ENCODE measurements around the gene ACBD4.
"Not testable (repeated sequence)": the region's sequence is repeated elsewhere in the genome, so short reads cannot be mapped to it uniquely, and the experiment has no call there.

Gene ACBD4

DNA sequence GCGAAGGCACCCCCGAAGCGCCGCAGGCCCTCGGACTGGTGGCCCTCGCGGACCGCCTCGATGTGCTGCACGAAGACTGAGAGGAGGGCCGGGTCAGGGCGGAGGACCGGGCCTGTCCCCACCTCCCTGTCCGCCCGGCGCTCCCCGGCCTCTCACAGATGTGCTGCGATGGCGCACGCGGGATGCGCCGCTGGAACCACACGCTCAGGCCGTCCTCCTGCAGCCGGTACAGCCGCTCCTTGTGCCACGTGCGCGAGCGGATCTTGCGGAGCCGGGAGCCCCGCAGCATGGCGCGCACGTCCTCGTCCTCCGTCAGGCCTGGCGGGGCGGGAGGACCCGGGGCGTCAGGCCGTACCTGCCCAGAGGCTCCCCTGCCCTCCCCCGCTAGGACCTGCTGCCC, 14.4 kb upstream of the ACBD4 start:
- DNase-seq, result no peak

DNA sequence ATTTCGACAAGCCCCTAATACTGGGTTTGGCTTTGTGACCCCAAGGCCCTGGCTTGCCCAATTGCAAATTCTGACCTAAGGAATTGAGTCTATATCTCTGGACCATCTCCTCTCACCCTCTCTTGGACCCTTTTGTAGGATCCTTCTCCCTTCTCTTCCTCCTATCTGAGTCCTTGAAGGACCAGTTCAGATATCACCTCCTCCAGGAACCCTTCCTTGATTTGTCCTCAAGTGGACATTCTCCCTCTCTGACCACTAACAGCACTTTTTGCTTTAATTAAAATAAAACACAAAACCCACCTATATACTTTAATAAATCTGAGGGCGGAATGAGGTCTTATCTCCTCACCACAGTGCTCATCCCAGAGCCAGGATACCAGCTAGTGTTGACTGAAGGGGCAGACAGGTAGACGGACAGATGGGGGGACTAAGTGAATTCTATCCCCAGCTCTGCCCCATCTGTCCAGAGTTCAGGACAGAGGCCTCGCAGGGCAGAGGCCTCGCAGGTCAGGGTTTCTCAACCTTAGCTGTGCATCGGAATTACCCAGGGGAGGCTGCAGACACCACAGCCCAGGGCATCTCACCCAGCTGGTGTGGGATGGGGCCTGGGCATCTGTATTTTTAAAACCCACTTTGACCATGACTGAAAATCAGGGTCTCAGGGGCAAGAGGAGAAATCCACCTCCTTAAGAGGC, 12.3 kb upstream of the ACBD4 start:
- DNase-seq, result no peak

DNA sequence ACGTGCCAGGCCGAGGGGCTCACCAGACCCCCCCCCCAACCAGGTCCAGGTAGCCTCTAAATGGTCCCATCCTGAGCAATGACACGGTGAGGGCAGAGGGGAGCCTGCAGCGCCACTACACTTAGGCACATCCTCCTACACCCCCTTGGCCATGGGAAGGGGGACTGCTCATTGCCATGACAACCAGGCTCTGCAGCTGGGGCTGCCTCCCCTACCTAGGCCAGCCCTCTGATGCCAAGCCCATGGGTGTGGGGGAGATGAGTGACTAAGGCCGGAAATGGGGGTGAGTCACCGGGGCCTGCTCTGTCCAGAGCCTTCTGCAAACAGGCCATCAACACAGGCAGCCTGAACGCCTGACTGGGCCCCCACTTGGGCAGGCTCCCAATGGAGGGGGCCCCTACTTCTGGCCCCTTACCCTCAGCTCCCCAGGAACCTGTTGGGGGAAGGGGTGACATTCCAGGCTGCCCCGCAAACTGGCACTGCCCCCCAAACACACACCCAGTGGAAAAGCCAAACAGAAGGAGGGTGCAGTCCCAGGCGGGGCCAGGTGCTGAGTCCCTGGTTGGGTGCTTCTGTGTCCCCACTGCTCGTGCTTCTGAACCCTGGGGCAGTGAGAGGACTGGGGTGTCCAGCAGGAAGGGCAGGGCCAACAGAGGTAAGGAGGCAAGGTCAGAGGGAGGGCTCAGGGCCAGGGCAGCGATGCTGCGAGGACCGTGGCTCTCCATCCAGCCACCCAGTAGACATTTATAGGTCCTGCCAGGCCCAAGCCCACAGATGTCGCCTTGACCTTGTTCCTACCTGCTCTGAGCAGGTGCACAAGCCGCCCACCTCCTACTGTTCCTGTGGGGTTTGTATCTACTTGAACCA, 11.3 kb upstream of the ACBD4 start:
- DNase-seq, result no peak

DNA sequence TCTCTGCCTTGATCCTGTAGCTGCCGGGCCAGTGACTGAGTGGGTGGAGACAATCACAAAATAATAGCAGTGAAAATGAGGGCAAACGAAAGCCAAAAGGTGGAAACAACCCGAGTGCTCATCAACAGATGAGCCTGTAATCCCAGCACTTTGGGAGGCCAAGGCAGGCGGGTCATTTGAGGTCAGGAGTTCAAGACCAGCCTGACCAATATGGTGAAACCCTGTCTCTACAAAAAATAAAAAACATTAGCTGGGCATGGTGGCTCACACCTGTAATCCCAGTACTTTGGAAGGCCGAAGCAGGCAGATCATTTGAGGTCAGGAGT, 10.7 kb upstream of the ACBD4 start:
- DNase-seq, result not testable (repeated sequence)

DNA sequence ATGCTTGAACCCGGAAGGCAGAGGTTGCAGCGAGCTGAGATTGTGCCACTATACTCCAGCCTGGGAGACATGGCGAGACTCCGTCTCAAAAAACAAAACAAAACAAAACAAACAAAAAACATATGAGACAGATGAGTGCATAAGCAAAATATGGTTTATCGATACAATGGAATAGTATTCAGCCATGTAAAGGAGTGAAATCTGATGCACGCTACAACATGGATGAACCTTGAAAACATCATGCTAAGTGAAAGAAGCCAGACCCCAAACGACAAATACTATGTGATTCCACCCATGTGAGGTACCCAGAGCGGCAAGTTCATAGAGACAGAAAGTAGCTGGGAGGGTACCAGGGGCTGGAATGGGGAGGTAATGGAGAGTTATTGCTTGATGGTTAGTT, 10.0 kb upstream of the ACBD4 start:
- no peak for DNase-seq

DNA sequence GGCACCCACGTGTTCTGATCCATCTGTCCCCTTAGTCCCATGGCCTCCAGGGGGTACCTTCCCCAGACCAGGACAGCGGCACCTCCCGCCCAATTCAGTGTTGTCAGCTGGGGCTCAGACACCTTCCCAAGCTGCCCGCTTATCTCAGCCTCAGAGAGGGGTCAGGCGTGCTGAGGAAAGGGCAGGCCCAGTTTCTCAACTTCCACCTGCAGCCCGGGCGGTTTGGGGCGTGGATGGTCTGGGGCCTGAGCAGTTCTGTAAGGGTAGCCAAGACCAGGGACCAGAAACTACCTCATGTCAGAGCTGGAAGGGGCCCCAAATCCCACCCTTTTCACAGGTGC, 8.3 kb upstream of the ACBD4 start:
- DNase-seq, result no peak

DNA sequence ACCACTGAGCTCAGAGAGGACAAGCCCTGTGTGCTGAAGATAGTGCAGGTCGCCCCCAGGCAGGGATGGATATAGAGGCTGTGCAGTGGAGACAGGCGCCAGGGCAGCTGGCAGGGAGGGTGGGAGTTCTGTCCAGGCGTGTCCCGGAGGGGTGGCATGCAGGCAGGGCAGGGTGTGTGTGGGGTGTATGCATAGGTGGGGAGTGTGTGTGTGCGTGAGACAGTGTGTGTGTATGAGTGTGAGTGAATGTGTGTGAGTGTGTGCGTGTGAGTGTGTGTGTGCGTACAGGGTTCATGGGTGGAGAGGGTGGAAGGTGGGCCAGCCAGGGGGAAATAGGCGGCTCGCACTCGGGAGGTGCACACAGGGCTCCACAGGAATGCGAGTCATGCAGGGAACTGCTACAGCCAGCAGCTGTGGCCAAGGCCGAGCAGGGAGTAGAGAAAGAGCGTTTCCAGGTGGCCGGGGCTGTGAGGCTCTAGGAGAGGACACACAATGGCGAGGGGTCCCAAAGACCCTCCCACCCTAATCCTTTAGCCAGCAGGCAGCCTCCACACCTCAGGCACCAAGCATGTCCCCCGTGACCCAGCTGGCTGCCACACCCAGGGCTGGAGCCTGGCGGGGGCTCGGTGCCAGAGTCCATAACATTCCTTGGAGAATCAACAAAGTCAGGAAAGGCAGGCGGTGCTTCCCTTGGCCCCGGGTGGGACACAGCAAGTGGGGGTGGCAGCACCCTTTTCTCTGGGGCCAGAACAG, 7.8 kb upstream of the ACBD4 start:
- DNase-seq, result no peak

DNA sequence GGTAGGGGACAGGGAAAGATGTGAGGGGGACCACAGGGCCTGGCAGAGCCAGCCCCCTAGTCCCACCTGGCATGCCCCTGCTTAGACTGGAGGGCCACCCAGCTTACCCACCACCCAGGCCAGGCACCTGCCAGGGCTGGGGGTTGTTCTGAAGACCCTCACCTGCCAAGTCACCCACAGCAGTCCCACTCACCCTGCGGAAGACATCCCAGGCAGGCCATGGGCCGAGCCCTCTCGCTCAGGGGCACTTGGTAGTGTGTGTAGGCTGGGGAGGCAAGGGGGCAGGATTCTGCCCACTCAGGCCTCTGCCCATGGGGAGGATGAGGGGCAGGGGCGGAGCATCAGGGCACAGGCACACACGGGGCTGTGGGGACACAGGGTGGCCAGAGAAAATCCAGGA, 7.2 kb upstream of the ACBD4 start:
- no peak for DNase-seq

DNA sequence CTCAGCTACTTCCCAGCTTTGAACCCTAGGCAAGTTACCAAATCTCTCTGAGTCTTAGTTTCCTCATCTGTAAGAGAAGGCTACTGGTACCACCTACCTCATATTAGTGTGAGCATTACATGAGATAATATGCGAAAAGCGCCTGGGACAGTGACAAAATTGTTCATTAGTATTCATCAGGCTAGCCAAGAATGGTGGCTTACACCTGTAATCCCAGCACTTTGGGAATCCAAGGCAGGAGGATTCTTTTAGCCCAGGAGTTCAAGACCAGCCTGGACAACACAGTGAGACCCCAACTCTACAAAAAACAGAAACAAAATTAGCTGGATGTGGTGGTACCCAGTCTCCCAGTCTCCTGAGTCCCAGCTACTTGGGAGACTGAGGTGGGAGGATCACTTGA, 6.5 kb upstream of the ACBD4 start:
- no peak for DNase-seq

DNA sequence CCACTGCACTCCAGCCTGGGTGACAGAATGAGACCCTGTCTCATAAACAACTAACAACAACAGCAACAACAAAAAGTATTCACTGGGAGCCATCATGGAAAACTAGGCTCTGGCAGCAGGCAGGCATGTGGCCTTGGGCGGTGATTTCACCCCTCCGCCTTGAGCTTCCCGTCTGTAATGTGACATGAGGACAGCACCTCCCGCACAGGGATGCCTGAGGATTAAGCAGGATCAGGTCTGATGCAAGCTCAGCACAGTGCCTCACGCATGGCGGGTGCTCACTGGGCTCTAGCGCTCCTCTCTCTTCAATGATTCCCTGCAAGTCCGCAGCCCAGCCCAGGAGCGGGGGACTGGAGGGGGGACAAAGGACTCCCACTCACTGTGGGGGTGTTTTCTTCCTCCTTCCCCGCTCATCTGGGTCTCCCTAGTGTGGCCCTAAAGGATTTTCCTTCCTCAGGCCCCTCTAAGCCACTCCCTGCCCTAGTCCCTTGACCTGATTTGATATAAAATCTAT, 6.0 kb upstream of the ACBD4 start:
- no peak for DNase-seq

DNA sequence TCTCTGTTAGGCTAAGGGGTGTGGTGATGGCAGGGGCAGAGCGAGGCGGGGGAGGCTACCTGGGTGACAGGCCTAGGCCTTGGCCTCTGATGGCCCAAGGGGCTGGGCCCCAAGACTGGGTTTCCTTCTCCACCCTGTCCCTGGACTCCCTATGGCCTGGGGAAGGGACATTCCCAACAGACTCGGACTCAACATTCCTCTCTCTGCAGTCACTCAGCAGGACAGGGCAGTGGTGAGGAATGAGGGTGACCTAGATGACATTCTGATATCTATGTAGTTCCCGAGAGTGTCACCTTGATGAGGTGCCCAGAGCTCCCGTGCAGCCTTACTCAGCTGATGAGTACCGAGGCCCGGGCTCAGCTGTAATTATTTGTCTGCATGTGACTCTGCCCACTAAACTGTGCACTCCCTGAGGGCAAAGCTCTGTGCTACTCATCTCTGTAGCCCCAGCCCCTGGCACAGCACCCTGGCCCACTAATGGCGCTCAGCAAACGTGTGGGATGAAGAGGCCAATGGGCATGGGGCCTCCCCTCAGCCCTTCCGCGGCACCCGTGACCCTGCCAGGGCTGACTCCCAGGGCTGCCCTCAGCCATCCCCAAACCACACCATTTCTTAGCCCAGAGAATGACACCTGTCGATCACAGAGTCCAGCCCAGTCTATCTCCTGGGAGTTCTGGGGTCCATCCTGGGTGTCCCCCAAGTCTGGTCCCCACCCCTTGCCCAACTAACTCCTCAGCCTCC, 5.4 kb upstream of the ACBD4 start:
- DNase-seq, result no peak

DNA sequence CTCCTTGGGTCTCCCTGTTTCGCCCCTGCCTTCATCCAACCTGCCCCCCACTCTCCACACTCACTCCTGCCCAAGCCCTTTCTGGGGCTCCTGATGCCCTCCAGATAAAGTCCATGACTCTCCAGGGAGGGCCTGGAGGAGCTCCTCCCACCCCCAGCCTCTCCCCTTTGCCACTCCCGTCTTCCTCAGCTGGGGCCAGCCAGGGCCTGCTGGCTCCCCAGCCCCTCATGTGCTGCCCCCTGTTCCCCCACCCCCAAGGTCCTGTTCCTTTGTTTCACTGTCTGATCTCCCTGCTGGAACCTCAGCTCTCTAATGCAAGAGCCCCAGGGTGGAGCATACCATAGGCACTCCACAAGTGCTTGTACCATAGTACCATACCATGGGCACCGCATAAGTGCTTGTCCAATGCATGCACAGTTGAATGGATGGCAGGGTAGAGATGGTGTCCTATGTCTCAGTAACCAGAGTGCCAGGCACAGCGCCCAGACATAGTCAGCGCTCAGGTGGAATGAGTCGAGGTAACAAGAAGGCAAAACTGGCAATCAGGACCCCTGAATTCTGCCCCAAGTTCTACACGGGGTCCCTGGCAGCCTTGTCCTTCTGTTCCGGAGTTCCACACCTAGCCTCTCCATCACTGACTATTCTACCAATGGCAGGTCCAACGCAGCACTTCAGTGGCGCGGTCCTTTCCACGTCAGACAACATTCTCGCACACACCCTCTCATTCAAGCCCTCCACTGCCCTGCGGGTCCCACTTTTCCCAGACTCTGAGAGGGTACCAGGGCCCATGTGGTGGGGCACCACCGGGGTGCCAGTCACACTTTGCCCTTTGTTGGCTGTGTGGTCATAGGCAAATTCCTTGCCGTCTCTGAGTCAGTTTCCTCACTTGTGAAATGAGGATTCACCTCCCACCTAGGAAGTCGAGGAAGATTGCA, 4.5 kb upstream of the ACBD4 start:
- DNase-seq, result no peak

DNA sequence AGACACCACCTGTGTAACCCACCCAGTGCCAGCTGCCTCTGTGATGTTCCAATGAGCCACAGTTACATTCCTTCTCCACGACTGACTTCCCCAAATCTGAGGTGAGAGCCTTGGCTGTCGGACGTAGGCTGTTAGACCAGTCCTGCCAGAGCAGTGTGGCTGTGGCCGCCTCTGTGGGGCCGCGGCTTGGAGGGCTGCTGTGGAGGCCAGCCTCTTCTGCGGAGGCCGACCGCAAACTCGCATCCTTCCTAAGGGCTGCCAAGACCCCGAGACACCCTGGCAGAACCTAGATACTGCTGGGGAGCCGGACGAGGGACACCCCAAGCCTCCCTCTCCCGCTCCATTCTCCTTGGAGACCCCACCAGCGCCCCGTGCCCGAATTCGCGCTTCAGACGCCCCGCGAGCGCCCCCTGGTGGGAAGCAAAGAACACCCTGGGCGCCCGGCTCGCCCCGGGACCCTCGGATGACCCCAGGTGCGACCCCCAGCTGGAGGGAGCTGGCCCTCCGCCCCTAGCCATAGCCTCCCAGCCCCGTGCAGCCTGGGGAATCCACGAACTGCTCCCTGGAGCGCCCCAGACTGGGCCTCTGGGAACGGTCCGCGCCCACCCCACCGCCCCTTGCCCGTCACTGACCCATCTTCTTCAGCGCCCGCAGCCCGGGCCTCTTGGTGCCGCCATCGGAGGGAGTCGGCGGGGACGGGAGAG, 3.7 kb upstream of the ACBD4 start:
- DNase-seq, result peak; percentile 40

DNA sequence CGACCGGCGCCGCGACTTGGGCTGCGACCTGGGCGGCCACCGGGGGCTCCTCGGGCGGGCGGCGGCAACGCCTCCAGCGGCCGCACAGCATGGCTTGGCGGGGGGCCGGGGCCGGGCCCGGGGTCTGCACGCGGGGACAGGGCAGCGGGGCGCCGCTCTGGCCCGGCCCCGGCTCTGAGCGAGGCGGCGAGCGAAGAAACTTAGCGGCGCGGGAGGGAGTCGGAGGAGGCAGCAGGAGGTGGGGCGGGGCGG, 3.2 kb upstream of the ACBD4 start, which contains the start of gene PLCD3:
TSS of gene PLCD3 (minus strand) at position 196 of the 252 bp plus-strand sequence. CDS start at position 91, 105 bp downstream.
- no peak for DNase-seq

DNA sequence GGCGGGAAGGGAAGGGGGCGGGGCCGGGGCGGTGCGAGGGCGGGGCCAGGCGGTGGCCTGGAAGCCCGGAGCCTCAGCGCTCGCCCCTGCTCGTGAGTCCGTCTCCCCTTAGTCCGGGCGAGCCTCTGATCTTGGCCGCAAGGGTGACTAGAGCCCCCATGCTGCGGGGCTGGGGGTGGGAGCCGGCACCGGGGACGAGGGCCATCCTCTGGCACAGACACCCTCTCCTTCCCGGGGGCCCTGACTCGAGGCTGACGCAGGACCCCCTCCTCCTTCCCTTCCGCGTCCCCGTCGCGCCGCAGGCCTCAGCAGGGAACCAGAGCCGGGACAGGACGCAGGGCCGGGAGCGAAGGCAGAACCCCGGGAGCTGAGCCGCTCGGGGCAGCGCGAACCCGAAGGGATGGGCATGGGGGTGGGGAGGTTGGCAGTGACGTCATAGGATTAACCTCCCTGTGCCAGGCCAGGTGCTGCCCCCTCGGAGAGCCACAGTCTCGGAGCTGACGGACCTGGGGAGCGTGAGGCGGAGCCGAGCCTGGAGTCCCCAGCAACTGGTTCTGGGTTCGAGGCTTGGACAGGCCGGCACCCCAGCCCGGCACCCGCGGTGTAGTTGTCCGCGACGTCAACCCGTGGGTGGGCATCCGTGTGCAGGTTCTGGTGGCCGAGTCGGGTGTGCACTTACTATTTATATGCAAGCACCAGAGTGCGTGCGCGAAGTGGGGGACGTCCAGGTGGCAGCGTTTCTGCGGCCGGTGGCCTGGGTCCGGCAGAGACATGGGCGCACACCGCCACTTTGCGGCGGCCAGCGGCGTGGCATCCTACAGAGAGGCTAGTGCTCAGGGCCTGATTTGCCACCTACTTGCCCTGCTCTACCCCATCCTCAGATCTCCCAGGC, 2.7 kb upstream of the ACBD4 start:
- DNase-seq, result peak; percentile 74

DNA sequence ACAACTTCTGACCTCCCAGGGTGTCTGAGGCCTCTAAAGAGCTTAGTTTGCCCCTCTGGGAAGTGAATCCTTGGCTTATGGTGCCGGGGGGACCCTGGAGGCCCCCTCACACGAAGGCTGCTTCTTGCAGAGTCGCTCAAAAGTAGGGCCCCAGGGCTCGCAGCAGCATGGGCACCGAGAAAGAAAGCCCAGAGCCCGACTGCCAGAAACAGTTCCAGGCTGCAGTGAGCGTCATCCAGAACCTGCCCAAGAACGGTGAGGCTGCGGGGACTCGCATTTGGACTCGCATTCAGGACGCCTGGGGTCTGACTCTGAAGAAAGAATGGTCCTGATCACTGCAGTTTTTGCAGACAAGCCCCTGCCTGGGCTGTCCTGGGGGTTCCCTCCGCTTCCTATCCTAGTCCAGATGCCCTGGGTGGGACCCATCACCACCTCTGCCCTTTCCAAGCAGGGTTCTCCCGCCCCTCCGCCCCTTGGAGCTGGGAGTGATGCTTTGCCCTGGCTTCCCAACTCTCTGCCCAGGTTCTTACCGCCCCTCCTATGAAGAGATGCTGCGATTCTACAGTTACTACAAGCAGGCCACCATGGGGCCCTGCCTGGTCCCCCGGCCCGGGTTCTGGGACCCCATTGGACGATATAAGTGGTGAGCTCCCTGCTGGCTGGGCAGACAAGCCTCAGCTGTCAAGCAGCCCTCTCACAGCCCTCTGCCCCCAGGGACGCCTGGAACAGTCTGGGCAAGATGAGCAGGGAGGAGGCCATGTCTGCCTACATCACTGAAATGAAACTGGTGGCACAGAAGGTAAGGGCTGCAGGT, 698 bp downstream of the ACBD4 start:
- DNase-seq, result no peak

DNA sequence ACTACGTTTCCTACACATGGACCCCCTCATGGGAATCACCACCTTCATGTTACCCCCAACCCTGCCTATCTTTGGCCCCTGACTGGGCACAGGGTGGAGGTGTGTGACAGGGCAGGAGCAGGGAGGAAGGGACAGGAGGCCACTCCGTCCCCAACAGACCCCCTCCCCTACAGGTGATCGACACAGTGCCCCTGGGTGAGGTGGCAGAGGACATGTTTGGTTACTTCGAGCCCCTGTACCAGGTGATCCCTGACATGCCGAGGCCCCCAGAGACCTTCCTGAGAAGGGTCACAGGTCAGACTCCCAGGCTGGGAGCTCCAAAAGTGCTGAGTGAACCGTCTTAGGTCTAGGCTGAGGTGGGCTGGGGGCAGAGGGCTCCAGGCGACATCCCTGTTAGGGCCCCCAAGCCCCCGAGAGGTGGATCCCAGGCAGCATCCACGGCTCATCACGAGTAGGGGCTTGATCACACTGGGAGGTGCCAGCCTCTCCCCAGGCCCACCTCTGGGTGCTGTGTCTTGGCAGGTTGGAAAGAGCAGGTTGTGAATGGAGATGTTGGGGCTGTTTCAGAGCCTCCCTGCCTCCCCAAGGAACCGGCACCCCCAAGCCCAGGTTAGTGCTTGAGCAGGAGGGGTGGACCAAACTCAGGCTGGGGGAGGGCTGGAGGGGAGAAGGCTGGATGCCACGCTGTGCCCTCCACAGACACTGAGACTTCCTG, 1.5 kb downstream of the ACBD4 start:
- DNase-seq, result no peak

DNA sequence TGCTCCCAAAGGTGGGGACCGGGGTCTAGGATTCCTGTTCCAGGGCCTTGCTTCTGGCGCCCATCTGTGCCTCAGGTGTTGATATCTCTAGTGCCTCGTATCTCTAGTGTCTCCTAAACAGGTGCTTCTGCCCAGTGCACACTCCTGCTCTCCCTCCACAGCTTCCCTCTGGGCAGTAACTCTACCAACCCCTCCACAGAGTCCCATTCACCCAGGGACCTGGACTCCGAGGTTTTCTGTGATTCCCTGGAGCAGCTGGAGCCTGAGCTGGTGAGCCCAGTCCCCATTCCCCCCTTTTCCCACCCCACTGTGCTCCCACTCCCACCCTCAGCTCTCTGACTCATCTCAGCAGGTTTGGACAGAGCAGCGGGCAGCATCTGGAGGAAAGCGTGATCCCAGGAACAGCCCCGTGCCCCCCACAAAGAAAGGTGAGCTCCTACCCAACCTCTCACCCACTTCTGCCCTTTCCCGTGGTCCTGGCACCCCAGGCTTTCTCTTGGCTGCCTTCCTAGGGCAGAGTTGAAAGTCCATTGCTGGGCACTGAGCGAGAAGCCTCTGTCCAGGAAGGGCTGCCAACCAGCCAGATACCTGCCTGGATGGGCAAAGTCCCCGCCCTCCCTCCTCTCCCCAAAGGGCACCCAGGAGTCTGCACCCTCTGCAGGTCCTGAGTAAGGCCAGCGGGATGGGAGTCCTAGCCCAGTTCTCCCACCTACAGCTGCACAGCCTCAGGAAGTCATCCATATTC, 2.2 kb downstream of the ACBD4 start:
- no peak for DNase-seq
